Thyroid gland (tissue), 4 donors: ENCODE results near the gene AKT1. TPM values are rescaled to one million over a fixed set of nuclear protein-coding genes. Genes with fewer than 3 reads are reported as not detected.

Source experiments
- DNase-seq, 2 donors: peaks; one replicate each; pipeline ENCODE4 v3.0.0-alpha.2; 2019
- H3K27ac ChIP-seq, 3 donors: fragments of 200-600 bp; sonication (generic); 1 replicate in 2 of 3; 2 replicates in 1 of 3; pipeline ENCODE4 v1.5.1; 2016 to 2019; ENCODE audit warnings: mild to moderate bottlenecking in 1 of 3, moderate library complexity in 1 of 3
- H3K27me3 ChIP-seq: fragments of 200-600 bp; sonication (generic); one replicate; pipeline ENCODE4 v1.5.1; 2019
- H3K36me3 ChIP-seq, 2 donors: fragments of 200-600 bp; sonication (generic); one replicate each; pipeline ENCODE4 v1.5.1; 2016 to 2019
- H3K4me1 ChIP-seq, 2 donors: fragments of 200-600 bp; sonication (generic); one replicate each; pipeline ENCODE4 v1.5.1; 2017 to 2019
- H3K4me3 ChIP-seq, 3 donors: fragments of 200-600 bp; sonication (generic); replicated peaks in 1 of 3; 1 replicate in 2 of 3; 2 replicates in 1 of 3; pipeline ENCODE4 v1.5.1; 2016; ENCODE audit warnings: mild to moderate bottlenecking in 1 of 3
- H3K9me3 ChIP-seq: fragments of 200-600 bp; sonication (generic); one replicate; pipeline ENCODE4 v1.5.1; 2017
- POLR2A ChIP-seq, 2 donors: fragments of 450-650 bp; IDR thresholded peaks; one replicate each; pipeline ENCODE4 v1.6.1; 2017; ENCODE audit warnings: antibody characterized with exemption in 2 of 2, mild to moderate bottlenecking in 2 of 2, moderate library complexity in 1 of 2
- WGBS, 2 donors: methylation state at CpG; one replicate each; pipeline ENCODE4 v1.1.5; 2017; 5-methylcytosine and 5-hydroxymethylcytosine counted together
- intact Hi-C: fragments of 100-400 bp; cut with DNase I; formaldehyde crosslinking; loops from one replicate; pipeline ENCODE4 v1.15.1; 2023
- total RNA-seq, 4 donors: library from RNA; depleted of rRNA; stranded (reverse); fragments of >200 nt; gene quantifications; one replicate each; pipeline ENCODE4 v1.2.3, GENCODE V29; 2016
- TF ChIP-seq, protein P1 (sequence below), 6 experiments: fragments of 200-600 bp in 3 of 6; fragments of 450-650 bp in 3 of 6; sonication (generic) in 3 of 6; IDR thresholded peaks; one replicate each; pipeline ENCODE4 v1.5.1; 2016 to 2019; ENCODE audit warnings: antibody characterized with exemption in 6 of 6, mild to moderate bottlenecking in 2 of 6, inconsistent platforms in 1 of 6, moderate library complexity in 1 of 6

AKT1 gene
- total RNA-seq, 4 donors from 2014 or later: 99.8 to 179 (median 152) TPM

DNA sequence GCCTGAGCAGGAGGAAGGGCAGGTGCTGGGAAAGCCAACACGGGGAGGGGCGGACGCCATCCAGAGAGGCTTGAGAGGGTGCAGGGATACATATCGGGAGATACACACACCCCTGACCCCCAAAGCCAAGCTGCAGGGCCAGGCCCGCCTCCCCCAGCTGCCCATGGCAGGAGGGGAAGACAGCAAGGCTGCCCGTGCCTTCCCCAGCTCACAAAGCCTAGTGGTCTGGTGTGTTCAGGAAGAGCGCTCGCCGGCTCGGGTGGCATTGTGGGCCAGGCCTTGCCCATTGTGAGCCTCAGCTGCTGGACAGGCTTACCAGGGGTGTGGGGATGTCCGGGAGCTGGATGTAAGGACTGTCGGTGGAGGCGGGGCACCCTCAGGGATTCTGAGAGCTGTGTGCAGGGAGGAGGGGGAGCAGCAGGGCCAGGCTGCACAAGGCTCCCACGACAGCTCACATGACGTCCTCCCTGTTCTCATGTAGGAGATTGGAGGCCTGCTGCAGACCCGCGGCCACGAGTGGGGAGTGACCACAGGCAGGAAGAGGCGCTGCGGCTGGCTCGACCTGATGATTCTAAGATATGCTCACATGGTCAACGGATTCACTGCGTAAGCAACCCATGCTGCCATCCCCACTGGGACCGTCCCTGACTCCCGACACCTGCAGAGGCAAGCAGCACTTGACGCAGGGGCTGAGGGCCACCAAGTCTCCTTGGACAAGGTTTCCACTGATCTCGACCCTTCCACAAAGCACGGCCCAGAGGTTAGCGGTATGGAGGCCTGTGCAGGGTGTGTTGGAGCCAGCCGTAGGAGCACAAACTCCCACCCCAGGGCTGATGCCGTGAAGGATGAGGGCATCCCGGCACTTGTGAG is 52.7 kb downstream of the AKT1 start:
- H3K27ac ChIP-seq: no peak overlapping the region
- no peak overlapping the region for H3K4me3 ChIP-seq
- H3K4me1 ChIP-seq: no peaks in the 10 kb centered on the region
- no peaks in the 10 kb centered on the region for H3K27me3 ChIP-seq
- WGBS, 2 donors: 92 to 96% methylated on average over 22 to 28 of the region's 32 CpGs
- no peaks in the 10 kb centered on the region for H3K36me3 ChIP-seq
- DNase-seq: no peak
- no peaks in the 10 kb centered on the region for H3K9me3 ChIP-seq
- intact Hi-C loops: no loop called here
- TF ChIP-seq, protein P1, sequence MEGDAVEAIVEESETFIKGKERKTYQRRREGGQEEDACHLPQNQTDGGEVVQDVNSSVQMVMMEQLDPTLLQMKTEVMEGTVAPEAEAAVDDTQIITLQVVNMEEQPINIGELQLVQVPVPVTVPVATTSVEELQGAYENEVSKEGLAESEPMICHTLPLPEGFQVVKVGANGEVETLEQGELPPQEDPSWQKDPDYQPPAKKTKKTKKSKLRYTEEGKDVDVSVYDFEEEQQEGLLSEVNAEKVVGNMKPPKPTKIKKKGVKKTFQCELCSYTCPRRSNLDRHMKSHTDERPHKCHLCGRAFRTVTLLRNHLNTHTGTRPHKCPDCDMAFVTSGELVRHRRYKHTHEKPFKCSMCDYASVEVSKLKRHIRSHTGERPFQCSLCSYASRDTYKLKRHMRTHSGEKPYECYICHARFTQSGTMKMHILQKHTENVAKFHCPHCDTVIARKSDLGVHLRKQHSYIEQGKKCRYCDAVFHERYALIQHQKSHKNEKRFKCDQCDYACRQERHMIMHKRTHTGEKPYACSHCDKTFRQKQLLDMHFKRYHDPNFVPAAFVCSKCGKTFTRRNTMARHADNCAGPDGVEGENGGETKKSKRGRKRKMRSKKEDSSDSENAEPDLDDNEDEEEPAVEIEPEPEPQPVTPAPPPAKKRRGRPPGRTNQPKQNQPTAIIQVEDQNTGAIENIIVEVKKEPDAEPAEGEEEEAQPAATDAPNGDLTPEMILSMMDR (IDR thresholded peaks at IDR 0.05): no peak
- no peak for TF ChIP-seq POLR2A (IDR thresholded peaks at IDR 0.05)

DNA sequence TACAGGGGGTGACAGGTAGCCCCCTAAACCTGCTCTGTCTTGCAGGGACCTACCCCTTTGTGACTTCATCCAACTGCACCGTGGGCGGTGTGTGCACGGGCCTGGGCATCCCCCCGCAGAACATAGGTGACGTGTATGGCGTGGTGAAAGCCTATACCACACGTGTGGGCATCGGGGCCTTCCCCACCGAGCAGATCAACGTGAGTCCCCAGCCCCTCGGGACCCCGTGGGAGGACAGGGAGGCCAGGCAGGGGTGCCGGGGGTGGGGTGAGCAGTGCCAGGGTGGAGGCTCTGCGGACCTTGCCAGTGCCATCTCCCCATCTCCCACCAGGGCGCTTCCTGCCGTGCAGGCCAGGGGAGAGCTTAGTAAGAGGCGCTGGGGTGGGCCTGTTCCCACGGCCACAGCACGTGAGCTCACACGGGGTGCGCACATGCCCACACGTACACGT is 53.7 kb downstream of the AKT1 start:
- DNase-seq: no peak
- TF ChIP-seq, protein P1 (IDR thresholded peaks at IDR 0.05): no peak
- TF ChIP-seq POLR2A (IDR thresholded peaks at IDR 0.05): no peak

GRCh38 chr14:104741108-104741802 is 54.3 kb downstream of the AKT1 start:
- H3K27me3 ChIP-seq: no peaks in the 10 kb centered on the region
- intact Hi-C loops: no loop called here
- no peak overlapping the region for H3K4me3 ChIP-seq
- no peaks in the 10 kb centered on the region for H3K36me3 ChIP-seq
- TF ChIP-seq POLR2A (IDR thresholded peaks at IDR 0.05): no peak
- TF ChIP-seq, protein P1 (IDR thresholded peaks at IDR 0.05): no peak
- 91 to 95% methylated on average over 29 of the region's 29 CpGs for WGBS, 2 donors
- DNase-seq: no peak
- H3K9me3 ChIP-seq: no peaks in the 10 kb centered on the region
- H3K4me1 ChIP-seq: peaks cover 0 to 7% of the 10 kb centered on the region in 2 donors
- no peak overlapping the region for H3K27ac ChIP-seq

More for the DNA sequence above, 53.7 kb downstream of the AKT1 start:
- intact Hi-C loops: no loop called here
- no peak overlapping the region for H3K27ac ChIP-seq
- H3K4me1 ChIP-seq: peaks cover 0 to 2% of the 10 kb centered on the region in 2 donors
- H3K9me3 ChIP-seq: no peaks in the 10 kb centered on the region
- H3K4me3 ChIP-seq: no peak overlapping the region
- no peaks in the 10 kb centered on the region for H3K36me3 ChIP-seq
- no peaks in the 10 kb centered on the region for H3K27me3 ChIP-seq
- WGBS, 2 donors: 87 to 100% methylated on average over 9 to 10 of the region's 23 CpGs

DNA sequence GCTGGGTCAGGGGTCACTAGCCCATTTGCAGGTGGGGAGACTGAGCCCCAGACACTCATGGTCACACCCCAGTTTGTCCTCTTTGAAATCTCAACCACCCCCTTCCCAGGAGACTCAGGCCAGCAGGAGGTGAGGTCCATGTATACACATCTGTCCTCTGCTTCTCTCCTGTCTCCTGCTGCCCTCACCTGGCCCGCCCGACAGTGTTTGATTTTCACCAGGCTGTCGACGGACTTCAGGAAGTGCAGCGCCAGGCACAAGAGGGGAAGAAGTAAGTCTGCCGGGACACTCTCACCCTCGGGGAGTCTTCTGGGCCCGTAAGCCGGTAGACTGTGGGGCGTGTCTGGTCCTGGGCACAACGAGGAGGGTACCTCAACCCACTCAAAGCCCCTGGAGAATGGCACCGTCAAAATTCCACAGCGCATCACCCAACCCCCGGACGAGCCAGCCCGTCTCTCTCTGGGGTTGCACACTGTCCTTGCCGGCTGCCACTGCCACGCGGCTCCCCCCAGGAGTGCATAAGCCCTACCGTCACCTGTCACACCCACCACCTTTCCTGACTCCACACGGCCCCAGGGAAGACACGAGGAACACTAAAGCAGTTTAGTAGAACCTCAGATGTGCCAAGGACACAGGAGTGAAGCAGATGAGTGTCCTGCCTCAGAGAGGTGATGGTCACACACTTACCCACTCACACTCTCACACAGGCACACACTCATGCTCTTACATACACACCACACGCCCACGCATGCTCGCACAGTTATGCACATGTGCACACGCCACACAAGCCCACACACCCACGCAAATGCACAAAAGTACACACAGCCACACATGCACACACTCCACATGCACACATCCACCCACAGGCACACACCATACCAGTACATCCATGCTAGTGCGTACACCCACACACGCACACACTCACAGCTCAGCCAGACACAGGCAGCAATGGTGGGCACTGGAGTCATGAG is 55.7 kb downstream of the AKT1 start:
- Histone ChIP-seq H3K9me3 (no peaks in the 10 kb centered on the region), H3K4me3 (no peak overlapping the region), H3K27me3 (no peaks in the 10 kb centered on the region), H3K4me1 (peaks cover 0 to 21% of the 10 kb centered on the region in 2 donors), H3K36me3 (no peaks in the 10 kb centered on the region), H3K27ac (no peak overlapping the region)
- 88 to 91% methylated on average over 26 to 27 of the region's 29 CpGs for WGBS, 2 donors
- TF ChIP-seq POLR2A (IDR thresholded peaks at IDR 0.05): no peak
- TF ChIP-seq, protein P1 (IDR thresholded peaks at IDR 0.05): no peak
- intact Hi-C loops: no loop called here
- DNase-seq: no peak
